HepG2 (cell line): ENCODE measurements around the gene MRFAP1L1. TPM values are rescaled to one million over a fixed set of nuclear protein-coding genes. Genes with fewer than 3 reads are reported as not detected.

Source experiments
- ATF2 ChIP-seq: sonication (generic); formaldehyde crosslinking; IDR thresholded peaks from 2 replicates; pipeline ENCODE4 v1.4.0; 2020; ENCODE audit warnings: missing genetic modification reagents
- GATAD1 ChIP-seq: IDR thresholded peaks from 2 replicates; pipeline ENCODE4 v1.6.1; 2016; ENCODE audit warnings: missing genetic modification reagents, missing compliant biosample characterization
- MLXIP ChIP-seq: sonication (generic); formaldehyde crosslinking; IDR thresholded peaks from 2 replicates; pipeline ENCODE4 v1.9.0; 2021; ENCODE audit warnings: missing genetic modification reagents, borderline replicate concordance
- MTA1 ChIP-seq: sonication (generic); formaldehyde crosslinking; IDR thresholded peaks from 2 replicates; pipeline ENCODE4 v1.4.0; 2020; ENCODE audit warnings: missing genetic modification reagents, mild to moderate bottlenecking, borderline replicate concordance
- NONO ChIP-seq, 2 experiments: fragments of 450-650 bp in 1 of 2; sonication (generic) in 1 of 2; formaldehyde crosslinking in 1 of 2; IDR thresholded peaks in 1 of 2; conservative IDR thresholded peaks in 1 of 2; 2 replicates each; pipeline versions ENCODE4 v1.6.1 to v1.8.0; 2017 to 2022; ENCODE audit warnings: mild to moderate bottlenecking in 1 of 2, missing genetic modification reagents in 1 of 2, moderate library complexity in 1 of 2
- PRDM15 ChIP-seq: sonication (generic); formaldehyde crosslinking; IDR thresholded peaks from 2 replicates; pipeline ENCODE4 v1.4.0; 2020; ENCODE audit warnings: missing genetic modification reagents
- SP1 ChIP-seq, 2 experiments: fragments of 450-650 bp in 1 of 2; sonication (generic) in 1 of 2; formaldehyde crosslinking in 1 of 2; IDR thresholded peaks; 2 replicates each; pipeline versions ENCODE4 v1.4.0 to v1.6.1; 2016 to 2020; ENCODE audit warnings: missing genetic modification reagents in 1 of 2
- ZBTB21 ChIP-seq: sonication (generic); formaldehyde crosslinking; IDR thresholded peaks from 2 replicates; pipeline ENCODE4 v1.4.0; 2020; ENCODE audit warnings: missing genetic modification reagents
- ZNF383 ChIP-seq: sonication (generic); formaldehyde crosslinking; IDR thresholded peaks from 2 replicates; pipeline ENCODE4 v1.4.0; 2020; ENCODE audit warnings: missing genetic modification reagents, mild to moderate bottlenecking, borderline replicate concordance
- ZNF546 ChIP-seq: sonication (generic); formaldehyde crosslinking; conservative IDR thresholded peaks from 2 replicates; pipeline ENCODE4 v1.8.1; 2023; ENCODE audit warnings: mild to moderate bottlenecking, missing genetic modification reagents
- ZNF549 ChIP-seq: sonication (generic); formaldehyde crosslinking; IDR thresholded peaks from 2 replicates; pipeline ENCODE4 v1.5.0; 2020; ENCODE audit warnings: missing genetic modification reagents
- ZNF772 ChIP-seq: sonication (generic); formaldehyde crosslinking; IDR thresholded peaks from 2 replicates; pipeline ENCODE4 v1.5.0; 2020; ENCODE audit warnings: mild to moderate bottlenecking, missing genetic modification reagents
- ZSCAN25 ChIP-seq: sonication (generic); formaldehyde crosslinking; IDR thresholded peaks from 2 replicates; pipeline ENCODE4 v1.8.0; 2022; ENCODE audit warnings: mild to moderate bottlenecking, missing genetic modification reagents
- polyA plus RNA-seq, 8 experiments: library from polyadenylated mRNA; depleted of rRNA in 3 of 8; stranded (reverse) in 7 of 8; unstranded in 1 of 8; fragments of >200 nt; fragmentation: Illumina TruSeq in 4 of 8; extraction: Trizol in 4 of 8; gene quantifications; 2 replicates each; pipeline versions ENCODE4 v1.2.1 to v1.2.3, GENCODE V29; 2011 to 2016; ENCODE audit warnings: low read depth in 4 of 8, missing spikeins in 1 of 8, mixed read lengths in 1 of 8; ENCODE audit not compliant: insufficient read depth in 1 of 8
- total RNA-seq, 5 experiments: library from RNA; depleted of rRNA; stranded (reverse); fragments of >200 nt; fragmentation: Illumina TruSeq; extraction: Trizol; gene quantifications; 2 replicates each; pipeline ENCODE4 v1.2.3, GENCODE V29; 2016; ENCODE audit warnings: low read depth in 1 of 5
- TF ChIP-seq, protein P1 (sequence below): conservative IDR thresholded peaks from 2 replicates; pipeline ENCODE4 v1.6.1; 2018; ENCODE audit warnings: missing genetic modification reagents

MRFAP1L1 gene
- total and polyA plus RNA-seq, 2 of the 13 experiments (the other 11 are each of a cell fraction or from before 2014, with no cell fraction given), result 44.8 to 76.6 TPM

DNA sequence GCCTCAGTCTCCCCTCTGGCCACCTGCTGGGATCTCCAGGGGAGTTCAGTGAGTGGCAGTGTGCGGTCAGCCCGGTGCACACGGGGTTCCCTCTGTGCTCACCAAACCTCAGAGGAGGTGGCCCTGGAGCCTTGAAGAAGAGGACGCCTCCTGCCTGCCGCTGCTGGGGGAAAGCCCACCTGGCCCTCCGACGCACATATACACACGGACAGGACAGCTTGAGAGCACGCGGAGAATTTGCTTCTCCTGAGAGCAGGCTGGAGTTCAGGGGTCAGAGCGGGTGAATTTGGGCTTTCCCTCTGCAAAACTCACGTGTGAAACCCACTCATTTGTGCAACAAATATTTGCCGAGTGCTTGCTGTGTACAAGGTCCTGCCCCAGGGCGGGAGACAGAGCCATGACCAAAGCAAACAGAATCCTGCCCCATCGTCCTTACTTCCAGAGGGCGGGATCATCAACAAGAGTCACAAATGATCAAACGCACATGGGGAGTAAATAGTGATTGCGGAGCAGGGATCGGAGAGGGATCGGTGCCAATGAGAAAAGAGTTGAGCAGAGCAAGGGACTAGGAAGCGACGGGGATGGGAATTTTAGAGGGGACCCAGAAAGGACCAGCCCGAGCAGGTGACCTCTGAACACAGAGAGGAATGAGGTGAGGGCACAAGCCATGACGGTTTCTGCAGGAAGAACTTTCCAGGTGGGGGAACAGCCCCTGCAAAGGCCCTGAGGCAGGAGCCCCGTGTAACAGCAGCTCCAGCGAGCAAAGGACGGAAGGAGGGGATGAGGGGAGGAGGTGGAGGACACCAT, 23.9 kb upstream of the MRFAP1L1 start (continued):
- peak; percentile 60 for TF ChIP-seq ATF2
- TF ChIP-seq MTA1, result peak; percentile 95
- TF ChIP-seq ZNF383 (CRISPR knock-in tag), result no peak
- no peak for TF ChIP-seq NONO (IDR thresholded peaks at IDR 0.05)
- TF ChIP-seq NONO (CRISPR knock-in tag; conservative IDR thresholded peaks at IDR 0.05), result peak; percentile 64; the same call in 1 of the 2 replicates
- TF ChIP-seq ZSCAN25 (CRISPR knock-in tag), result peak; percentile 72; the same call in 1 of the 2 replicates
- no peak for TF ChIP-seq GATAD1
- 0 out of 2 replicates have a peak, but pooled peaks have one; percentile 43 for TF ChIP-seq MLXIP (CRISPR knock-in tag)
- TF ChIP-seq PRDM15 (CRISPR knock-in tag), result 0 out of 2 replicates have a peak, but pooled peaks have one; percentile 31
- TF ChIP-seq, protein P1, sequence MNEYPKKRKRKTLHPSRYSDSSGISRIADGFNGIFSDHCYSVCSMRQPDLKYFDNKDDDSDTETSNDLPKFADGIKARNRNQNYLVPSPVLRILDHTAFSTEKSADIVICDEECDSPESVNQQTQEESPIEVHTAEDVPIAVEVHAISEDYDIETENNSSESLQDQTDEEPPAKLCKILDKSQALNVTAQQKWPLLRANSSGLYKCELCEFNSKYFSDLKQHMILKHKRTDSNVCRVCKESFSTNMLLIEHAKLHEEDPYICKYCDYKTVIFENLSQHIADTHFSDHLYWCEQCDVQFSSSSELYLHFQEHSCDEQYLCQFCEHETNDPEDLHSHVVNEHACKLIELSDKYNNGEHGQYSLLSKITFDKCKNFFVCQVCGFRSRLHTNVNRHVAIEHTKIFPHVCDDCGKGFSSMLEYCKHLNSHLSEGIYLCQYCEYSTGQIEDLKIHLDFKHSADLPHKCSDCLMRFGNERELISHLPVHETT, result peak; percentile 41; the same call in 1 of the 2 replicates
- no peak for TF ChIP-seq SP1 (IDR thresholded peaks at IDR 0.05)
- no peak; the same call in 1 of the 2 replicates for TF ChIP-seq SP1 (CRISPR knock-in tag; IDR thresholded peaks at IDR 0.05)
- TF ChIP-seq ZNF546 (CRISPR knock-in tag), result peak; percentile 77; the same call in 1 of the 2 replicates
- no peak; the same call in 1 of the 2 replicates for TF ChIP-seq ZBTB21
- no peak for TF ChIP-seq ZNF549 (CRISPR knock-in tag)
- 0 out of 2 replicates have a peak, but pooled peaks have one; percentile 19 for TF ChIP-seq ZNF772 (CRISPR knock-in tag)
